CD14-positive monocyte (primary cell): Measurements from ENCODE around the gene HS6ST1. TPM values are rescaled to one million over a fixed set of nuclear protein-coding genes. Genes with fewer than 3 reads are reported as not detected.
A peak's percentile ranks its signal among the peaks of the same experiment; 100 is the strongest.

Experiments used
- DNase-seq, 3 donors: peaks; one replicate each; pipeline ENCODE4 v3.0.0-alpha.2; 2011 to 2022
- H2AFZ ChIP-seq: 2 replicates; pipeline ENCODE4 v1.6.0; 2012; ENCODE audit warnings: mild to moderate bottlenecking, low read depth, low read length, inconsistent platforms; ENCODE audit not compliant: insufficient read depth, poor library complexity, severe bottlenecking
- H3K27ac ChIP-seq, 2 donors: 1 replicate in 1 of 2; 2 replicates in 1 of 2; pipeline ENCODE4 v1.5.1; 2012 to 2013; ENCODE audit warnings: low read length in 2 of 2, control low read depth in 1 of 2, inconsistent platforms in 1 of 2, low read depth in 1 of 2, mild to moderate bottlenecking in 1 of 2
- H3K27me3 ChIP-seq, 2 donors: one replicate each; pipeline versions ENCODE4 v1.6.0 to v1.6.1; 2011 to 2013; ENCODE audit warnings: low read length in 2 of 2; ENCODE audit not compliant: control insufficient read depth in 2 of 2, insufficient read depth in 2 of 2
- H3K36me3 ChIP-seq, 2 donors: replicated peaks in 1 of 2; 1 replicate in 1 of 2; 2 replicates in 1 of 2; pipeline versions ENCODE4 v1.5.1 to v1.6.1; 2012 to 2013; ENCODE audit warnings: low read length in 2 of 2, control low read depth in 1 of 2, inconsistent platforms in 1 of 2, mild to moderate bottlenecking in 1 of 2; ENCODE audit not compliant: insufficient read depth in 2 of 2, control insufficient read depth in 1 of 2
- H3K4me1 ChIP-seq, 2 donors: 1 replicate in 1 of 2; 2 replicates in 1 of 2; pipeline versions ENCODE4 v1.5.1 to v1.6.1; 2012 to 2013; ENCODE audit warnings: low read length in 2 of 2, control low read depth in 1 of 2, inconsistent platforms in 1 of 2, mild to moderate bottlenecking in 1 of 2, moderate library complexity in 1 of 2; ENCODE audit not compliant: insufficient read depth in 2 of 2, control insufficient read depth in 1 of 2
- H3K4me2 ChIP-seq: replicated peaks from 2 replicates; pipeline ENCODE3; 2012; ENCODE audit warnings: low read length, moderate library complexity, mild to moderate bottlenecking; ENCODE audit not compliant: poor library complexity, severe bottlenecking; ENCODE audit errors: extremely low read depth
- H3K4me3 ChIP-seq, 3 experiments: fragments of 200-600 bp in 1 of 3; sonication (generic) in 1 of 3; replicated peaks in 1 of 3; 1 replicate in 2 of 3; 2 replicates in 1 of 3; pipeline ENCODE4 v1.5.1; 2011 to 2013; ENCODE audit warnings: low read length in 3 of 3, mild to moderate bottlenecking in 3 of 3, control low read depth in 2 of 3, low read depth in 2 of 3, inconsistent platforms in 1 of 3, moderate library complexity in 1 of 3
- H3K79me2 ChIP-seq: 2 replicates; pipeline ENCODE4 v1.6.0; 2012; ENCODE audit warnings: mild to moderate bottlenecking, control low read depth, inconsistent platforms, low read length, moderate library complexity; ENCODE audit not compliant: insufficient read depth
- H3K9ac ChIP-seq: 2 replicates; pipeline ENCODE4 v1.6.0; 2017; ENCODE audit warnings: low read length, mild to moderate bottlenecking; ENCODE audit not compliant: insufficient read depth, poor library complexity, severe bottlenecking
- H3K9me3 ChIP-seq, 2 donors: replicated peaks in 1 of 2; 1 replicate in 1 of 2; 2 replicates in 1 of 2; pipeline versions ENCODE4 v1.5.1 to v1.6.1; 2012 to 2013; ENCODE audit warnings: low read length in 2 of 2, control low read depth in 1 of 2; ENCODE audit not compliant: control insufficient read depth in 1 of 2, insufficient read depth in 1 of 2
- H4K20me1 ChIP-seq: 2 replicates; pipeline ENCODE4 v1.6.0; 2012; ENCODE audit warnings: mild to moderate bottlenecking, low read length, control low read depth, moderate library complexity; ENCODE audit not compliant: insufficient read depth
- H3K27ac Mint-ChIP-seq, 7 donors: one replicate each; pipeline ENCODE4 v1.8.0; 2020; ENCODE audit warnings: mild to moderate bottlenecking in 7 of 7, mixed read lengths in 7 of 7, moderate library complexity in 6 of 7, inconsistent platforms in 2 of 7
- H3K27me3 Mint-ChIP-seq, 3 donors: one replicate each; pipeline ENCODE4 v1.8.0; 2021 to 2022; ENCODE audit warnings: low read depth in 3 of 3, mild to moderate bottlenecking in 3 of 3, mixed read lengths in 3 of 3, moderate library complexity in 3 of 3, inconsistent platforms in 1 of 3
- H3K36me3 Mint-ChIP-seq, 2 donors: one replicate each; pipeline ENCODE4 v1.8.0; 2020; ENCODE audit warnings: mixed read lengths in 2 of 2, inconsistent platforms in 1 of 2, mild to moderate bottlenecking in 1 of 2
- H3K4me1 Mint-ChIP-seq: one replicate; pipeline ENCODE4 v1.8.0; 2020; ENCODE audit warnings: mild to moderate bottlenecking, mixed read lengths
- H3K4me3 Mint-ChIP-seq, 2 donors: one replicate each; pipeline ENCODE4 v1.8.0; 2020; ENCODE audit warnings: mild to moderate bottlenecking in 2 of 2, mixed read lengths in 2 of 2, moderate library complexity in 1 of 2
- H3K9me3 Mint-ChIP-seq, 7 donors: one replicate each; pipeline ENCODE4 v1.8.0; 2020 to 2022; ENCODE audit warnings: mixed read lengths in 7 of 7, mild to moderate bottlenecking in 6 of 7, moderate library complexity in 6 of 7, inconsistent platforms in 2 of 7
- CTCF ChIP-seq: fragments of 200-600 bp; IDR thresholded peaks from one replicate; pipeline ENCODE4 v1.8.0; 2022; ENCODE audit warnings: antibody characterized with exemption, mild to moderate bottlenecking
- WGBS: methylation state at CpG from one replicate; pipeline ENCODE4 v1.1.5; 2013; ENCODE audit warnings: missing lambda C conversion rate; ENCODE audit not compliant: insufficient coverage; 5-methylcytosine and 5-hydroxymethylcytosine counted together
- intact Hi-C, 2 donors: fragments of 100-400 bp; cut with micrococcal nuclease; formaldehyde crosslinking; loops; one replicate each; pipeline versions ENCODE4 v1.15.0 to v1.15.1; 2023
- polyA plus RNA-seq, 3 donors: library from polyadenylated mRNA; depleted of rRNA in 1 of 3; unstranded in 2 of 3; stranded (reverse) in 1 of 3; fragments of 300-500 nt in 2 of 3; fragments of >200 nt in 1 of 3; fragmentation: Illumina TruSeq in 2 of 3; gene quantifications; 1 replicate in 2 of 3; 2 replicates in 1 of 3; pipeline ENCODE4 v1.2.3, GENCODE V29; 2012 to 2021

HS6ST1 gene
- polyA plus RNA-seq, 3 donors = 2.9 to 5.4 (median 4.0) TPM

DNA sequence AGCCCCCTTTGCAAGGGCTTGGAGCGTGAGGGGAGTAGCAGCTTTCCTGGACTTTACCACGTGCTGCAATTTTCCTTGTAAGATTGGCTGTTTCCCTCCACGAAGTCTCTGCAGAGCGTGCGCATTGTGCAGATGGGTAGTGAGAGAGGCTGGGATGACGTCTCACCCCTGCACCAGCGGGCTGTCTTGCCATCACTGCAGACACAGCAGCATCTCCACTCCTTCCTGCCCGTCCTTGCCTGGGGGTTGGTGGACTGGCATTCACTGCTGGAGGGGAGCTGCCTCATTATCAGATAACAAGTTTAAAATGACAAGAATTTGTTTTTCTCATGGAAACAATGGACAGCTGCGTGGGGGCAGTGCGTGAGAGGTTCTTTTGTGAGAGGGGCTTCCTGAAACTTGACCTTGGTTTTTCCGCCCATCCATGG, 45.3 kb upstream of the HS6ST1 start:
- peak overlapping the region in 1 of 7 donors; percentile 50 for H3K27ac Mint-ChIP-seq
- Histone ChIP-seq H3K36me3 (no peaks in the 10 kb centered on the region), H3K4me3 (no peak overlapping the region), H3K79me2 (no peaks in the 10 kb centered on the region), H3K9ac (no peak overlapping the region), H3K27me3 (no peaks in the 10 kb centered on the region), H3K4me2 (no peak overlapping the region), H2AFZ (no peak overlapping the region), H3K27ac (no peak overlapping the region), H3K9me3 (no peaks in the 10 kb centered on the region), H4K20me1 (no peaks in the 10 kb centered on the region), H3K4me1 (no peaks in the 10 kb centered on the region)
- H3K9me3 Mint-ChIP-seq = peaks cover 0 to 2% (median 0%) of the 10 kb centered on the region in 7 donors
- no peaks in the 10 kb centered on the region for H3K4me1 Mint-ChIP-seq
- intact Hi-C loops = no loop called here
- peaks cover 0 to 5% (median 3%) of the 10 kb centered on the region in 3 donors for H3K27me3 Mint-ChIP-seq
- H3K4me3 Mint-ChIP-seq = no peak overlapping the region
- 98% methylated on average over 9 of the region's 11 CpGs for WGBS
- no peak for DNase-seq
- TF ChIP-seq CTCF = no peak
- H3K36me3 Mint-ChIP-seq = no peaks in the 10 kb centered on the region

DNA sequence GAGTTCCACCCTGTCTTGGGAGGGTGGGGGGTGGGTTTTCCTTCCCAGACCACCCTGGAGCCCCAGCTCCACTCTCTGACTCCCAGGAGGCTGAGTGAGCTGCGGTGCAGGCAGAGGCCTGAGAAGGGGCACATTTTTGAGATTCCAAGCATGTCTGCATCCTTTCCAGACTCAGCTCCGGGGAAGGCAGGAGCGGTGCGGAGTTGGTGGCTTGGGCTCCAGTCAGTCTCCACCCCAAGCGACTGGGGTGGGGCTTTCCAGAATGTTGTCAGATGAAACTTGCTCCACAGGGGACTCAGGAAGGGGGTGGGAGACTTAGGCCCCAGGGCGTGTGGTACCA, 44.2 kb upstream of the HS6ST1 start:
- H3K79me2 ChIP-seq = no peaks in the 10 kb centered on the region
- H3K27me3 ChIP-seq = no peaks in the 10 kb centered on the region
- TF ChIP-seq CTCF = no peak
- H3K36me3 Mint-ChIP-seq = no peaks in the 10 kb centered on the region
- no peak overlapping the region for H3K4me3 ChIP-seq
- H3K4me2 ChIP-seq = no peak overlapping the region
- 92% methylated on average over 6 of the region's 6 CpGs for WGBS
- no peaks in the 10 kb centered on the region for H3K9me3 ChIP-seq
- no peak for DNase-seq
- no peak overlapping the region for H3K4me3 Mint-ChIP-seq
- H3K27me3 Mint-ChIP-seq = peaks cover 0 to 5% (median 3%) of the 10 kb centered on the region in 3 donors
- intact Hi-C loops = no loop called here
- no peaks in the 10 kb centered on the region for H3K4me1 ChIP-seq
- H3K9me3 Mint-ChIP-seq = peaks cover 0 to 4% (median 2%) of the 10 kb centered on the region in 7 donors
- H3K9ac ChIP-seq = no peak overlapping the region
- no peak overlapping the region for H2AFZ ChIP-seq
- H3K27ac ChIP-seq = no peak overlapping the region
- H3K27ac Mint-ChIP-seq = no peak overlapping the region
- no peaks in the 10 kb centered on the region for H3K4me1 Mint-ChIP-seq
- no peaks in the 10 kb centered on the region for H3K36me3 ChIP-seq
- no peaks in the 10 kb centered on the region for H4K20me1 ChIP-seq
